GM12864 (cell line): ENCODE results near the gene CERS6.
"Not testable (repeated sequence)": the region's sequence is repeated elsewhere in the genome, so short reads cannot be mapped to it uniquely, and the experiment has no call there.

Source experiments
- DNase-seq: peaks from one replicate; pipeline ENCODE4 v3.0.0-alpha.2; 2011; ENCODE audit warnings: low read depth
- H3K4me3 ChIP-seq: 2 replicates; pipeline ENCODE4 v1.5.1; 2011; ENCODE audit warnings: mild to moderate bottlenecking, low read depth, low read length, control low read depth
- CTCF ChIP-seq: IDR thresholded peaks from 2 replicates; pipeline ENCODE4 v1.5.1; 2011; ENCODE audit warnings: low read depth, mild to moderate bottlenecking, moderate library complexity, low read length, control low read depth, inconsistent platforms; ENCODE audit errors: missing control alignments

The CERS6 gene

GRCh38 chr2:168501466-168502065, 45.5 kb downstream of the CERS6 start:
- no peak overlapping the region for H3K4me3 ChIP-seq
- DNase-seq, result no peak
- no peak for TF ChIP-seq CTCF

- H3K4me3 ChIP-seq, DNase-seq: not testable (repeated sequence)
These were observed 46.8 kb downstream of the CERS6 start for GRCh38 chr2:168502852-168503251.

GRCh38 chr2:168503901-168504300, 47.8 kb downstream of the CERS6 start:
- no peak for DNase-seq
- TF ChIP-seq CTCF, result no peak
- no peak overlapping the region for H3K4me3 ChIP-seq

GRCh38 chr2:168504323-168504722, 48.3 kb downstream of the CERS6 start:
- no peak for DNase-seq
- H3K4me3 ChIP-seq, result no peak overlapping the region
- no peak for TF ChIP-seq CTCF

- H3K4me3 ChIP-seq, result no peak overlapping the region
- no peak for DNase-seq
- no peak for TF ChIP-seq CTCF
These were observed 54.2 kb downstream of the CERS6 start for GRCh38 chr2:168510125-168510756.

- no peak for TF ChIP-seq CTCF
- no peak for DNase-seq
- no peak overlapping the region for H3K4me3 ChIP-seq
These were observed 58.6 kb downstream of the CERS6 start for GRCh38 chr2:168514692-168515091.

- no peak for TF ChIP-seq CTCF
- no peak for DNase-seq
- no peak overlapping the region for H3K4me3 ChIP-seq
These were observed 59.4 kb downstream of the CERS6 start for GRCh38 chr2:168515502-168515901.
